ENCODE measurements around the gene MYO7B.

Gene MYO7B

DNA sequence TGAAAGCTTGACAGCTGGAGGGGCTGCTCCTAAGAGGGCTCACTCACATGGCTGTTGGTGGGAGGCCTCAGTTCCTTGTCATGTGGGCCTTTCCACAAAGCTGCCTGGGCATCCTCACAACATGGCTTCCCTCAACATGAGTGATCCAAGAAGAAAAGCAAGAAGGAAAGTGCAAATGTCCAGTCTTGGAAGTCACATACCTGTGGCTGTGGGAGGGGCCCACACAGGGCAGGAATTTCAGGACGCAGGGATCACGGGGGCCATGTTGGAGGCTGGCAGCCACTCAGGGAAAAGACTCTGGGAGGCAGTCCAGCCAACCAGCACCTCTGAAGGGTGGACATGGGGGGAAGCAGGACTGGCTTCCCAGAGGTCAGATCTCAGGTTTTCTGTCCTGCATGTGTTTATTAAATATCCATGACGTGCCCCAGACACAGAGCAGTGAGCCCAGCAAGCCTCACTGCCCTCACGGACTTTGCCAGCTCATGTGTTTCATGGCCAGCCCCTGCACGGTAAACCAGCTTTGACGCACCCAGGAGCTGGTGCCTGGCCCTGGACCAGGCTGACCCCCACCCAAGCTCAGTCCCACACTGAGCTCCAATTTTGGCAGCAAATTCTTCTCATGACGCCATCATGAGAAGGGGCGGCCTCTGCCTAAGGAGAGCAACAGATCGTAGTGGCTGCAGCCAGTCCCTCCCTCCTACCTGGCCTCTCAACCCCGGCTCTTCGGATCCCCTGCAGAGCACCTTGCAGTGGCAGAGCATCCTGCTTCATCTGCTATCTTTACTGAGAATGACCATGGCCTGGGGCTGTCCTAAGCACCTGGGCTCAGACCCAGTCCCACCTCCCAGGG lies 75.8 kb downstream of the MYO7B start:
- no peak for DNase-seq

DNA sequence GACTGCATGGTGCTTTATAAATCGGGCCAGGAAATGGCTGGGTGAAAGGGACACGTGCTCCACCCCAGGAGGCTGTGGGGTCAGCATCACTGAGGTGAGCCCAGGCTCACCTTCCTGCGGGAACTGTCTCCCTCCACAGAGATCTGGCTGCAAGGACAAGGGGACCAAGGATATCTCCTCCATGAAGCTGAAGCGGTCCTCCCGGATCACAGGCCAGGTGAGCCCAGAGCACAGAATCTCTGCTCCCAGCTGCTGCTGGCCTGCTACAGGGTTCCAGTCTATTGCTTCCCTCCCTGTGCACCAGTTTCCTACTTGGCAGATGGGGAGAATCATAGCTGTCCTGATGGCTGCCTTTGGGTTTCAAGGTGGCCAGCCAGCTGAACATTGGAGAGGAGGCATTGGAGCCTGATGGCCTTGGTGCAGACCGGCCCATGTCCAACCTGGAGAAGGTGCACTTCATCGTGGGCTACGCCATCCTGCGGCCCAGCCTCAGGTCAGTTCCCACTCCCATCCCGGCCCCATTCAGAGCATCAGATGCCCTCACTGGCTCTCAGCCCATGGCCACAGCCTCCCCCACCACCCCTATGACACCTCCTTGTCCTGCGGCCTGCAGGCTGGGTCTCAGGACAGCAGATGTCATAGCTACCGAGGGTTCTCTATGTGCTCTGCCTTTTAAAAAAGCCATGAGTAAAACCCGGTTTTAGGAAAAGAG lies 76.8 kb downstream of the MYO7B start:
- no peak for DNase-seq

DNA sequence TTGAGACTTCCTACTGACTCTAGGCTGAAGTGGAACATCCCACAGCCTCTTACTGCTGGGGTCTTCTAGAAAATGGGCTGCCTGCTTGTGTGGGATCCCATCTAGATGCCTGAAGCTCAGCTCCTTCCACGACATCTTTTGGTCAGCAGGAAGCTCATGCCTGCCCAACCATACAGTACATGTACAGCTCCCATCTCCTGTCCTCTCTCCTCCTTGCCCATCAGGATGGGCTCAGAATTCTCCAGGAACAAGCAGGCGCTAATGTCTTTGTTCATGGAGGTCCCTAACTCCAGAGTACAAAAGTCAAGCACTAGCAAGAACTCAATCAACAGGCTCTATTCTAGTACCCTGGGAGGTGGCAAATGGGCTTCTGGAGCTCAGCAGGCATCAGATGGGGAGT lies 78.8 kb downstream of the MYO7B start:
- no peak for DNase-seq

DNA sequence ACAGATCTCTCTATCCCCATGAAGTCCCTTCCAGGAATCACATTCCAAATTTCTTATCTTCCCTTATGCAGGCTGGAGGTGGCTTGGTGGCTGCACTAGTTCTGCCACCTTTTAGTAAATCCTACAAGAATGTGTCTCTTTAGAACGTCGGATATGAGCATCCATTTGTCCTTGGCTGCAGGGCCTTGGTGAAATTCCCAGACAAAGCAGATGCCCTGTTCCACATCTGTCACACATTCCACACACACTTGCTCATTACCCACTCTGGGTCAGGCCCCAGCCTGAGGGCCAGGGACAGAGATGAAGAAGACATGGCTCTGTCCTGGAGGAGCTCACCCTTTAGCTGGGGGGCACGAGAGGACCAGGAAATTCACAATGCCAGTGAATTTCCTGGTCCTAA lies 79.2 kb downstream of the MYO7B start:
- DNase-seq: no peak

DNA sequence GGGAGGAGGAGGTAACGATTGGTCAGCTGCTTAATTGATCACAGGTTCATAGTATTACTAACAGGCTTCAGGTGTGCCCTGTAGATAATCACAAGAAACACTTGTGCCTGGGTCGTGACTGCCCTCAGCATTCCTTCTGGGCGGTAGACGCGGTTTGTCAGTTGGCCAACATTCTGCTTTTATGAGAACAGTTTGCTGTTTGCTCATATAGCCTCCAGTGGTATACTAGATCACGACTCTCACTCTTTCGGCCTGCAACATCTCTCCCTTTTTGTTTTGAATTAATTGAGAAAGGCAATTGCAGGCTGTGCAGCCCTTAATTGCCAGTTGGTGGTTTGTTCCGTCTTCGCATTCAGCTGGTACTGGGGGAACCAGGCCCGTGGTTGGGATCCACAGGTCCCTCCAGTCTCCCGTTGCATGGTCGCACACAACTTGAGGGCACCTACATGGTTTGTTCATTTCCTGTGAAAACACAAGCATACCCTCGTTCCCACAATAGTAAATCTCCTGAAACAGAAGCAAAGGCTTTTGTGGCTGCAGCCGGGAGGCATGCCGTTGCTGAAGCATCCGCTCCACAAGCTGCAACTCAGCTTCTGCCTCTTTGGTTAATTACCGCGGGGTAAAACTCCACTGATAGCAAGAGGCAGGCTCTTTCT lies 80.2 kb downstream of the MYO7B start:
- DNase-seq: no peak

DNA sequence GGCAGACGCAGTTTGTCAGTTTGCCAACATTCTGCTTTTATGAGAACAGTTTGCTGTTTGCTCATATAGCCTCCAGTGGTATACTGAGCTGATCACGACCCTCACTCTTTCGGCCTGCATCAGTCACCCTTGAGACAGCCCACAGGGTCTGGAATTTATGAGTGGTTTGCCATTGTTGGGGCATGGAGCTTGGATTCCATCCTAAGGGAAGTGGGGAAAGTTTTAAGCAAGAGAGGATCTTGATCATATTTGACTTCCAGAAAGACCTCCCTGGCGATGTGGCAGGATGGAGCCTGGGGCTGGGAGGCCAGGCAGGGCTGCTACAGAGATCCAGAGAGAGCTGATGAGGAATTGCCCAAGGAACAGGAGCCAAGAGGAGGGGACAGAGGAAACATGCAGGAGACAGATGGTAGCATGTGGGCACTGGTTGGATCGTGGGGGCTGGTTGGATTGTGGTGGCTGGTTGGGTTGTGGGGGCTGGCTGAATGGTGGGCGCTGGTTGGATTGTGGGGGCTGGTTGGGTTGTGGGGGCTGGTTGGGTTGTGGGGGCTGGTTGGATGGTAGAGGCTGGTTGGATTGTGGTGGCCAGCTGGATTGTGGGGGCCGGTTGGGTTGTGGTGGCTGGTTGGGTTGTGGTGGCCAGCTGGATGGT lies 83.2 kb downstream of the MYO7B start:
- DNase-seq: no peak

DNA sequence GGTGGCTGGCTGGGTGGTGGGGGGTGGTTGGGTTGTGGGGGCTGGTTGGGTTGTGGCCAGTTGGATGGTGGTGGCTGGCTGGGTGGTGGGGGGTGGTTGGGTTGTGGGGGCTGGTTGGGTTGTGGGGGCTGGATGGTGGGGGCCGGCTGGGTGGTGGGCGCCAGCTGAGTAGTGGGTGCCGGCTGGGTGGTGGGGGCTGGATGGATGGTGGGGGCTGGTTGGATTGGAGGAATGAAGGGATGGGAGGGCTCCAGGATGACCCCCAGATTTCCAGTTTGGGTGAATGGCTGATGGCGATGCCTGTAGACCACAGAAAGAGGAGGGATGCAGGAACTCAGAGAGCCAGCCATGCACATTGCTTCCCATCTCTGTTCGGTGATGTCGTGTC lies 83.7 kb downstream of the MYO7B start:
- no peak for DNase-seq

DNA sequence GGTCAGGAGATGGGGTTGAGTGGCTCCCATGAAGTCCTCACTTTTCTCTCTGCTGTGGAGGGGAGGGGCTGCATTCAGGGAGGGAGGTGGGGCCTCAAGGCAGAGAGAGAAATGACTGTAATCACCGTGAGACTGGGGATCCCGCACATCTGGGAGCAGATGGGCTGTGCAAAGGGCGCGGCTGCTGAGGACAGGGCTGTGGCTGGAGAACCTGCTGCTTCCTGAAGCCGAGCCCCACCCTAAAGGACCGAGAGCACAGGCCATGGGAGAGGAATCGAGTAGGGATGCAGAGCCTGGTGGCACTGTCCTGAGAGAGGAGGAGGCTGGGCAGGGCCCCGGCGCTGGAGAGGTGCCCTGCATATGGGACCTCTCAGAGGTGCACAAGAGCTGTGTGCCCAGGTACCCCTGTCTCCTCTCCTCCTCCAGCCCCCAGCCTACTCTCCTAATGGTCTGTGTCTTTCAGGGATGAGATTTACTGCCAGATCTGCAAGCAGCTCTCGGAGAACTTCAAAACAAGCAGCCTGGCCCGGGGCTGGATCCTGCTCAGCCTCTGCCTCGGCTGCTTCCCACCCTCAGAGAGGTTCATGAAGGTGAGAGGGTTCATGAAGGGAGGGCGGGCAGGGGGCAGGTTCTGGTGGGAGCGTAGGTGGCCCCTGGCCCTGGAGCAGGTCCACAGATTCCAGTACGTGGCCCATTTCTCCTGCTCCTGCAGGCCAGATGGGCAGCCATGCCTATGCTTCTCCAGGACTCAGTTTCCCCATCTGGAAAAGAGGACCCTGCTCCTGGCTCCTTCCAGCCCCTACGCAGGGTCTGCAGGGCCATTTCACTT lies 84.6 kb downstream of the MYO7B start:
- no peak for DNase-seq

DNA sequence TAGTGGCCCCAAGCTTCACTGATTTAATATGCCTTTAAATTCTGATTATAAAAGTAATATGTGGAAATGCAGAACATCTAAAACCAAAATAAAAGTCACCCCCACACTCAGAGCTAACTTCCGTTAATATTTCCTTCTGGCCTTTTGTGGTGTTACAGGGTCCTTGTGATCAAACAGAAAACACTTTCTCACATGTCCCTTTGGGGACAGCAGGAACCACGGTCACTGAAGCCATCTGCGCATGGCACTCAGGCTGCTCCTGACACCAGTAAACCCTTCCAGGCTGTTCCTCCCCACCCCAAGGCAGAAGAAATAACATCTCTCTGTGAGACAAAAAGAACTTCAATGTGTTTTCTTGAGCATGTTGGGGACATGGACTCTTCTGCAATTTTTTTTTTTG lies 85.4 kb downstream of the MYO7B start:
- DNase-seq: no peak

DNA sequence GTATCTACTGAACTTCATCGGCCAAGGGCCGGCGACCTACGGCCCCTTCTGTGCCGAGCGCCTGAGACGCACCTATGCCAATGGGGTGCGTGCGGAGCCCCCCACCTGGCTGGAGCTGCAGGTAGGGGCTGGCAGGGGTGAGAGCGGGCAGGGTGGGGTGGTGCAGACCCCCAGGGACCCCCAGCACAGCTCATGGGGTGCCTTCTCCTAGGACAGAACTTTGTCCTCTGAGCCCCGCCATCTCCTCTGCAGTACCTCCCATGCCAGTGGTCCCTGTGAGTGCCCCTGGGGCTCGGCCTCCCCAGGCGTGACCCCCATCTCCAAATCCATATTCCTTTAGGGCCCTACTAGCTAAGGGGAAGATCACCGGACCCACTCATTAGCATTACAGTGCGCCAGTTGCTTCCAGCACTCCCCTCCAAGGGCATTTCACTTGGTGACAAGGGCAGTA lies 86.5 kb downstream of the MYO7B start:
- DNase-seq: no peak

DNA sequence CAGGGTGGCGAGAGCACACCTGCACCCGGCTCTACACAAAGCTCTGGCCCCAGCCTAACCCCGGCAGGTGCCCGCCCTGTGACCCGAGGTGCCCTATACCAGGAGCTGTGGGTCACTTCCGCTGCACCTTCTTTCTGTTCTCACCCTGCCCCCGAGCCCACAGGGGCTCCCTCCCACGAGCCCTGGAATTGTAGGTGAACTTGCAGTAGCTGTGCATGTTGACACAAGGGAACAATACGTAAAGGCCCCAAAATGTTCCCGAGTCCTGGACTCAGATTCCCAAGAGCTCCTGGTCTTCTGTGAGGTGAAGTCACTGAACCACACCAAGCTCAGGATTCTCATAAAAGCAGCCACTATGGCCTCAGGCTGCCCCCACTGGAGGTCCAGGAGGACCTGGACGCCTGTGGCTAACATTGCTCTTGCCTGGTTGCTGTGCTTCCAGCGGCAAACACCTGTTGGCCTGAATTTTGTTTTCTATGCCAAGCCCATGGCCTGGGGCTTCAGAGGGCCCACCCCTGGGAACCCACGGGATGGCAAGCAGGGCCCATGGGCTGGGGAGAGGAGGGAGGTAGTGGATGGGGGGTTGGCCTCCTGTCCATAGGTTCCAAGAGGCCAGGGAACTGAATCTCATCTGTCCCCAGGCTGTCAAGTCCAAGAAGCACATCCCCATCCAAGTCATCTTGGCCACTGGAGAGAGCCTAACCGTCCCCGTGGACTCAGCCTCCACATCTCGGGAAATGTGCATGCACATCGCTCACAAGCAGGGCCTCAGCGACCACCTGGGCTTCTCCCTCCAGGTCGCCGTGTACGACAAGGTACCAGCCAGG lies 87.3 kb downstream of the MYO7B start:
- DNase-seq: no peak

DNA sequence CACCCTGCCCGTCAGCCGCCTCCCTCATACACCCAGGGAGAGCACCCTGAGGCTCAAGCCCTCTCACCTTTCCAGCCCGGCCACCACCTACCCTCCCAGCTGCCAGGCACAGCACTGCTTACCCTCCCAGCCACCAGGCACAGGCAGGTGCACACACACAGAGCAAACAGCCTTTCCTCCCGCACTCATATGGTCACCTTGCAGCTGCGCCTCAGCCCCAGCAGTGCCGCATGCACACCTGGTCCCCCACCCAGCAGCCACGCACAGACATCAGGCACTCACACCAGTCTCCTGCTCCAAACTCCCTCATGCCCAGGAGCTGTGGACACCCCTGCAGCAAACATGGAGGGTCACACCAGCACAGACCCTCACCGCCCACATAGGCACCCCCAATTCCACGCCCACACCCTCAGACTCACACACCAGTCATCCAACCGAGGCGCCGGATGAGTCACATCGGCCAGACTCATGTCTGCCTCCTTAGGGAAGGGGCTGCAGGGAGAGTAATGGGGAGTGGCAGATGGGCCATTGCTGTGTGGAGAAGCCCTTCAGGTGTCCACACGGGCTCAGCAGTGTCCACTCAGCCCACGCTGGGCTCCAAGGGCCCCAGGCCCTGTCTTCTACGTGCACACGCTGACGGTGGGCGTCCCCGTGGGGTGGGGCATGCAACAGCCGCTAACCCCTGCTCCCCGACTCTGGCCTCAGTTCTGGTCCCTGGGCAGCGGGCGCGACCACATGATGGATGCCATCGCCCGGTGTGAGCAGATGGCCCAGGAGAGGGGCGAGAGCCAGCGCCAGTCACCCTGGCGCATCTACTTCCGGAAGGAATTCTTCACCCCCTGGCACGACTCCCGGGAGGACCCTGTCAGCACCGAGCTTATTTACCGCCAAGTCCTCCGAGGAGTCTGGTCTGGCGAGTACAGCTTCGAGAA lies 88.2 kb downstream of the MYO7B start:
- DNase-seq: no peak

DNA sequence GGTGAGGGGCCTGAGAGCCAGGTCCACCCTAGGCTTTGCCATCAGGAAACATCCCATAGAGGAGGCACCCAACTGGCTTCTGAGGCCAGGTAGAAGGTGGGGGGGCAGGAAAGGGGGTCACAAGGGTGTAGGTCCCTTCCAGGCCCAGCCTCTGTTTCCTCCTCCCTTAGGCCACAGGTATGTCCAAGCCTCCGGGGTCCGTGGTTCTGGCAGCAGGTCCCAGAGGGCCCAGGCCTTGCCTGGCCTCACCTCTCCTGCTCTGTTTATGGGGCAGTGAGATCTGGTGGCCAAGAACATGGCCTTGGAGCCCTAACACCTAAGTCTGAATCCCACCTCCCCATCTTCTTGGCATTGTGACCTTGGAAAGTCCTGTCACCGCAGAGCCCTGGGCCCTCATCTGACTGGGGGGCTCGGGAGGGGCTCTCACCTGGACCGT lies 88.9 kb downstream of the MYO7B start:
- DNase-seq: no peak

DNA sequence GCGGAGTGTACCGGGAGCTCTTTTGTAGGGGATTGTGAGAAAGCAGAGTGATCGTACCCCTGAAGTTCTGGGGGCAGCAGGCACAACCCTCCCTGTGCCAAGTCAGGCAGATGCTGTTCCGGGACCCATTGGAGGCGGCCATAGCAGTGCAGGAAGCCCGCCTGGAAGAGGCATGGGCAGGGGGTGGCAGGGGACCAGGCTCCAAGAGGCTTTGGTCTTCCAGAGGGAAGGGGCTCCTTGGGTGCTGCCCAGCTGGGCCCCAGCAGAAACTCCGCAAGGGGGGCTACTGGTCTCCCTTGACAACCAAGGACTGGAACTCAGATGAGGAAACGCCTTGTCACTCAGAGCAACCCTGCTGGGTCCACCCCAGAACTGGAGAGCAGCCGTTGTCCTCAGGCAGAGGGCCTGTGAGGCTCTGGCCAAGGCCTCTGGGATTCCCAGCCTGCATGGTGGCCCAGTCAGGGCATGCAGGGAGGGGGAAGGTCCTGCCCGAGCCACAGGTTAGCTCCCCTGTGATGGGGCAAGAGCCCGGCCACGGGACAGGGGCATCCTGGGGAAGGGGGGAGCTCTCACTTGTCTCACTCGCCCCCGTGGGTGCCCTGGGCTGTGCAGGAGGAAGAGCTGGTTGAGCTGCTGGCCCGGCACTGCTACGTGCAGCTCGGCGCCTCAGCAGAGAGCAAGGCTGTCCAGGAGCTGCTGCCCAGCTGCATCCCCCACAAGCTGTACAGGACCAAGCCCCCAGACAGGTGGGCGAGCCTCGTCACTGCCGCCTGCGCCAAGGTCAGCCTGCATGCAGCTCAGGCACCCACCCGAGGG lies 89.5 kb downstream of the MYO7B start:
- no peak for DNase-seq

DNA sequence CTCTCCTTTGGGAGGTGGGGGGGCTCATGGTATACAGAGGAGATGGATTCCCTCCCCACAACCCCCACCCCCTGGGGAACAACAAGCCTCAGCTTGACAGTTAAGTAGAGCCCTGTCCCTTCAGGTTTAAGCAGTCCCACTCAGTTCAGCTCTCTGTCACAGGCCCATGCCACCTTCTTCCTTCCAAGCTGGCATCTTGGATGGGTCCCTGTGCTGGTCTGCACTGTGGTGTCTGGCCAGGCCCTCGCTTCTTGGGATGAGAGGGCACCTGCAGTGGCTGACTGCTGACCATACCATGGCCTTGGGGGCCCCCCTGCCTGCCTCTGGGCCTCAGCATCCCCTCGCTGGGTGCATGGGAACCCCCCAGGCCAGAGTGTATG lies 90.1 kb downstream of the MYO7B start:
- no peak for DNase-seq

DNA sequence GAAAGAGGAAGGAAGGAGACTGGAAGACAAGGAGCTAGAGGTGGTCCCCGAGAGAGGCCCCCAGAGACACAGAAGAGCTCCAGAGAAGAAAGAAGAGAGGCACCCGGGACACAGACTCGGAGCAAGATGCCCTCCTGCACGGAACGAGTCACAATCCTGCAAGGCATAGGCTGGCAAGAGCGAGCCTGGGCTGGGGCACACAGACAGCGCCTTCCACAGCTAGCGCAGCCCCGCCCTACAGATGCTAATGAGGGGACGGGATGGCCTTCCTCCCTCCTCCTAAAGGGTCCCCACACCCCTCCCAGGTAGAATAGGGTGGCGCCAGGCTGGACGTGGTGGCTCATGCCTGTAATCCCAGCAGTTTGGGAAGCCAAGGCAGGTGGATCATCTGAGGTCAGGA lies 90.7 kb downstream of the MYO7B start:
- DNase-seq: no peak

DNA sequence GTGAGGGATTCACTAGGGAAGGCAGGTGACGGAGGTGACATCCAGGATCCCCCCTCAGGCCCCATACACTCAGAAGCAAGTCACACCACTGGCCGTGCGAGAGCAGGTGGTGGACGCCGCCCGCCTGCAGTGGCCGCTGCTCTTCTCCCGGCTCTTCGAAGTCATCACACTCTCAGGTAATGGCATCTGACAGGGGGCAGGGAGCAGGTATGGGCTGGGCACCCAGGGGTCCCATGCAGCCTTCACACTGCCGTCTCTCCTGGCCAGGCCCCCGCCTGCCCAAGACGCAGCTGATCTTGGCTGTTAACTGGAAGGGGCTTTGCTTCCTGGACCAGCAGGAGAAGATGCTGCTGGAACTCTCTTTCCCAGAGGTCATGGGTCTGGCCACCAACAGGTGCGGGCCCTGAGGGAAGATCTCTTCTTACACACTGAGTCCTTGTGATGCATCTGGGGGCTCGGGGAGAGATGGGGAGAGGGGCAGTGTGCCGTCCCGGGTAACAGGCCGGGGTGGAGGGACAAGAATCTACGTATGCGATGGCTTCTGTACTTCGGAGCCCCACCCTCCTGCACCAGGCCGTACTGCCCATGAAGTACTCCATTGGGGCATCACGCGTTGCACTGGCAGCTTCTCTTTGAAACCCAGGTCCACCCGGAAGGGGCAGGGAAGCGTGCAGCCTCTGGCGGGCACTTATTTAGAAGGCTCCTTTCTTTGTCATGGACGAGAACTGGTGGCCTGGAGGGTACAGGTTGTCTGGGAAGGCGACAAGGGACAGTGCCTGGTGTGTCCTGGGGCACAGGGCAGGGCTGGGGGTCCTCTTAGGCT lies 91.6 kb downstream of the MYO7B start:
- no peak for DNase-seq

DNA sequence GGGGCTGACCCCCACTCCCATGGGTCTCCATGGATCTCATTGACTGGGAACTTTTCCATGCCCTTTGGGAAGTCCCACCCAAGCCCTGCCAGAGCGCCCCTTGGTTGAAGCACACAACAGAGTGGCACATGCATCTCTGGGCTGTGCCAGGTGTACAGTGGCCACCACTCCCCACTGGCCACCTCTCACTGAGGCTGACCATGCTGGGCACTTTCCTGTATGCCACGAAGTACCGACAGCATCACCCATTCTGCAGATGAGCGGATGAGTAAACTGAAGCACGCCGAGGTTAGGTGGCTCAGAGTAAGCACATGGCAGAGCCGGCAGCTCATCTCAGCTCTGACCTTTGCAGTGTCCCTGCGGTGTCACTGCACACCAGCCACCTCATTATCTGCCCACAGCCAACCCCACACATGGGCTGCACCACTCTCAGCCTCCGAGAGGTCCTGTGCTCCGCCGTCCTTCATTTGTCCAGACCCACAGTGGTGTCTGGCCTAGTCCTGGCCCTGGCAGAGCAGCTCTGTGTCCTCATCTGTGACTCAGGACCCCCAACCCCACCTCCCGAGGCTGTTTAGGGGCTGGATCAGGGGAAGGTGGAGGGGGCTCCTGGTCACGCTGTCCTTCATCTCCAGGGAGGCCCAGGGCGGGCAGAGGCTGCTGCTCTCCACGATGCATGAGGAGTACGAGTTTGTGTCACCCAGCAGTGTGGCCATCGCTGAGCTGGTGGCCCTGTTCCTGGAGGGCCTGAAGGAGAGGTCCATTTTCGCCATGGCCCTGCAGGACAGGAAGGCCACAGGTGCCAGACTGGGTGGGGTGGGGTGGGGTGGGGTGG lies 92.5 kb downstream of the MYO7B start:
- no peak for DNase-seq

All from activated gamma-delta T cell treated with Interleukin-2 at 50 U/mL for 16 hours (primary cell).